ENCODE measurements around the gene MKLN1. TPM values are rescaled to one million over a fixed set of nuclear protein-coding genes. Genes with fewer than 3 reads are reported as not detected.

MKLN1 gene
- total RNA-seq, 1 experiment from 2014 or later: 48.5 TPM

DNA sequence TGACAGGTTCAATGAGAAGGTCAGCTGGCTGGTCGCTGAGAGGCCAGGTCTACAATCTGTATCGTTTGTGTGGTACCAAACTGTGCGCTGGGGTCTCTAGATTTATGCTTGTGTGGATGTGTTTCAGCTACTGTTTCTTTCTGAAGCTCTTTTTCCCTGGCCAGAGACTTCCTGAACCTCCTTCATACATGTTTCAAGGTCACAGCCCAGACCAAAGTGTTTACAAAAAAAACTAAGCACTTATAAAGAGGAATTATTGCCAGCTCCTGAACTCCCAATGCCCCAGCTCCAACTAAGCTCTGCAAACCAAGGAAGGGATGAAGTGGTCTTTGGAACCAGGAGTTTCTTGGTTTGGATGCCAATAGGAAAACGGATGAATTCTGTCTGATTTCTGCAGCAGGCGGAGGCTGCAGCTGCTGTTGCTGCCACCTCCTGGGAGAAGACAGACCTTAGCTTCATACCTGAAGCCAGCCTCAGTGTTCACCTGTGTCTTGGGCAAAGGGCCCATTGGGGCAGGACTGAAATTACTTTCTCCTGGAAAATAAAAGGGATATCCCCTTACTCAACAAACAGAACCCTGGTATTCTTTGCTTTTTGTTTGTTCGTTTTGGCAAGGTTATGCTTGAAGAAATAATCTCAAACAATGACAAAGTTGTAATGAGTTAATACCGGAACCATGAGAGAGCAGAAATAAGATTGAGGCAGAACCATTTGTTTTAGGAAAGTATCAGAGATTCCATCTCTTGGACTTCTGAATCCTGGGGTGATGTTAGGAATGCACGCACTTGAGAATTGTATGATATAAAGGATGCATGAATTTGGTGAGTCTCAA lies 24.6 kb upstream of the MKLN1 start:
- H3K4me2 ChIP-seq (ENCODE audit: low read length): no peak overlapping the region
- POLR2A ChIA-PET: no interaction called here
- no peaks in the 10 kb centered on the region for H4K20me1 ChIP-seq (ENCODE audit: insufficient read depth)
- H3K79me2 ChIP-seq (ENCODE audit: insufficient read depth, low read length): no peaks in the 10 kb centered on the region
- H3K4me1 ChIP-seq (ENCODE audit: control insufficient read depth in 1 of 2, insufficient read depth in 2 of 2, low read length in 2 of 2): peaks cover 0 to 8% of the 10 kb centered on the region in 2 experiments; a peak in 1 of 4 replicates
- no peaks in the 10 kb centered on the region for H3K9me2 ChIP-seq (ENCODE audit: insufficient read depth)
- RAD21 ChIA-PET (ENCODE audit: low non-redundant PET in 1 of 2, low total read pairs in 2 of 2, uncharacterized antibody in 2 of 2, unreplicated experiment in 2 of 2): interaction anchor here in 1 of 2 experiments (1.4 kb wide), 1 partner anchor 235 kb away, joined by 3 read pairs; no protein-coding TSS in a partner anchor
- no peak overlapping the region for H2AFZ ChIP-seq (ENCODE audit: low read depth, low read length, poor library complexity, severe bottlenecking)
- TF ChIP-seq, protein P1, sequence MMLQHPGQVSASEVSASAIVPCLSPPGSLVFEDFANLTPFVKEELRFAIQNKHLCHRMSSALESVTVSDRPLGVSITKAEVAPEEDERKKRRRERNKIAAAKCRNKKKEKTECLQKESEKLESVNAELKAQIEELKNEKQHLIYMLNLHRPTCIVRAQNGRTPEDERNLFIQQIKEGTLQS (IDR thresholded peaks at IDR 0.05): no peak
- TF ChIP-seq, protein P2, sequence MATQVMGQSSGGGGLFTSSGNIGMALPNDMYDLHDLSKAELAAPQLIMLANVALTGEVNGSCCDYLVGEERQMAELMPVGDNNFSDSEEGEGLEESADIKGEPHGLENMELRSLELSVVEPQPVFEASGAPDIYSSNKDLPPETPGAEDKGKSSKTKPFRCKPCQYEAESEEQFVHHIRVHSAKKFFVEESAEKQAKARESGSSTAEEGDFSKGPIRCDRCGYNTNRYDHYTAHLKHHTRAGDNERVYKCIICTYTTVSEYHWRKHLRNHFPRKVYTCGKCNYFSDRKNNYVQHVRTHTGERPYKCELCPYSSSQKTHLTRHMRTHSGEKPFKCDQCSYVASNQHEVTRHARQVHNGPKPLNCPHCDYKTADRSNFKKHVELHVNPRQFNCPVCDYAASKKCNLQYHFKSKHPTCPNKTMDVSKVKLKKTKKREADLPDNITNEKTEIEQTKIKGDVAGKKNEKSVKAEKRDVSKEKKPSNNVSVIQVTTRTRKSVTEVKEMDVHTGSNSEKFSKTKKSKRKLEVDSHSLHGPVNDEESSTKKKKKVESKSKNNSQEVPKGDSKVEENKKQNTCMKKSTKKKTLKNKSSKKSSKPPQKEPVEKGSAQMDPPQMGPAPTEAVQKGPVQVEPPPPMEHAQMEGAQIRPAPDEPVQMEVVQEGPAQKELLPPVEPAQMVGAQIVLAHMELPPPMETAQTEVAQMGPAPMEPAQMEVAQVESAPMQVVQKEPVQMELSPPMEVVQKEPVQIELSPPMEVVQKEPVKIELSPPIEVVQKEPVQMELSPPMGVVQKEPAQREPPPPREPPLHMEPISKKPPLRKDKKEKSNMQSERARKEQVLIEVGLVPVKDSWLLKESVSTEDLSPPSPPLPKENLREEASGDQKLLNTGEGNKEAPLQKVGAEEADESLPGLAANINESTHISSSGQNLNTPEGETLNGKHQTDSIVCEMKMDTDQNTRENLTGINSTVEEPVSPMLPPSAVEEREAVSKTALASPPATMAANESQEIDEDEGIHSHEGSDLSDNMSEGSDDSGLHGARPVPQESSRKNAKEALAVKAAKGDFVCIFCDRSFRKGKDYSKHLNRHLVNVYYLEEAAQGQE (IDR thresholded peaks at IDR 0.05; ENCODE audit: low read depth): no peak
- TF ChIP-seq ZFX (IDR thresholded peaks at IDR 0.05): no peak
- no peak for TF ChIP-seq SRF (IDR thresholded peaks at IDR 0.05; ENCODE audit: low read depth)
- TF ChIP-seq ELF1 (IDR thresholded peaks at IDR 0.05; ENCODE audit: borderline replicate concordance, low read depth): no peak
- TF ChIP-seq POLR2AphosphoS5 (IDR thresholded peaks at IDR 0.05; ENCODE audit: low read depth, low read length): no peak
- TF ChIP-seq RAD21 (IDR thresholded peaks at IDR 0.05; ENCODE audit: low read depth): peak; percentile 94
- TF ChIP-seq ZNF274 (IDR thresholded peaks at IDR 0.05; ENCODE audit: low read depth, low read length): no peak
- TF ChIP-seq, protein P3, sequence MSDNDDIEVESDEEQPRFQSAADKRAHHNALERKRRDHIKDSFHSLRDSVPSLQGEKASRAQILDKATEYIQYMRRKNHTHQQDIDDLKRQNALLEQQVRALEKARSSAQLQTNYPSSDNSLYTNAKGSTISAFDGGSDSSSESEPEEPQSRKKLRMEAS (IDR thresholded peaks at IDR 0.05): no peak
- no peak for TF ChIP-seq TCF7L2 (IDR thresholded peaks at IDR 0.05; ENCODE audit: borderline replicate concordance, extremely low read depth, insufficient read depth, insufficient read length)
- no peak for TF ChIP-seq SIN3A (IDR thresholded peaks at IDR 0.05; ENCODE audit: low read depth)
- no peak for TF ChIP-seq EGR1 (IDR thresholded peaks at IDR 0.05; ENCODE audit: low read depth)
- no peak for TF ChIP-seq JUND (IDR thresholded peaks at IDR 0.05)
- TF ChIP-seq CEBPB (IDR thresholded peaks at IDR 0.05; ENCODE audit: low read depth): no peak
- no peak for TF ChIP-seq CBX3 (IDR thresholded peaks at IDR 0.05; ENCODE audit: low read depth)
- no peak for TF ChIP-seq POLR2A (IDR thresholded peaks at IDR 0.05; ENCODE audit: borderline replicate concordance, extremely low read depth, insufficient read depth, insufficient read length)
- TF ChIP-seq, protein P4, sequence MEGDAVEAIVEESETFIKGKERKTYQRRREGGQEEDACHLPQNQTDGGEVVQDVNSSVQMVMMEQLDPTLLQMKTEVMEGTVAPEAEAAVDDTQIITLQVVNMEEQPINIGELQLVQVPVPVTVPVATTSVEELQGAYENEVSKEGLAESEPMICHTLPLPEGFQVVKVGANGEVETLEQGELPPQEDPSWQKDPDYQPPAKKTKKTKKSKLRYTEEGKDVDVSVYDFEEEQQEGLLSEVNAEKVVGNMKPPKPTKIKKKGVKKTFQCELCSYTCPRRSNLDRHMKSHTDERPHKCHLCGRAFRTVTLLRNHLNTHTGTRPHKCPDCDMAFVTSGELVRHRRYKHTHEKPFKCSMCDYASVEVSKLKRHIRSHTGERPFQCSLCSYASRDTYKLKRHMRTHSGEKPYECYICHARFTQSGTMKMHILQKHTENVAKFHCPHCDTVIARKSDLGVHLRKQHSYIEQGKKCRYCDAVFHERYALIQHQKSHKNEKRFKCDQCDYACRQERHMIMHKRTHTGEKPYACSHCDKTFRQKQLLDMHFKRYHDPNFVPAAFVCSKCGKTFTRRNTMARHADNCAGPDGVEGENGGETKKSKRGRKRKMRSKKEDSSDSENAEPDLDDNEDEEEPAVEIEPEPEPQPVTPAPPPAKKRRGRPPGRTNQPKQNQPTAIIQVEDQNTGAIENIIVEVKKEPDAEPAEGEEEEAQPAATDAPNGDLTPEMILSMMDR (IDR thresholded peaks at IDR 0.05 in 2 of 3, conservative IDR thresholded peaks at IDR 0.05 in 1 of 3; ENCODE audit: borderline replicate concordance in 1 of 3, insufficient read depth in 1 of 3, low read depth in 2 of 3, low read length in 2 of 3): peak; percentile 69 to 74 (median 72); a peak in 5 of 6 replicates
- no peak for TF ChIP-seq FOSL1 (IDR thresholded peaks at IDR 0.05; ENCODE audit: low read depth)
- DNase-seq (ENCODE audit: low read depth, low spot score) (peak; percentile 39), ATAC-seq (peak; percentile 94)
- H3K9me3 ChIP-seq (ENCODE audit: control insufficient read depth in 1 of 2, insufficient read depth in 1 of 2, low read depth in 1 of 2, low read length in 2 of 2): no peaks in the 10 kb centered on the region; a peak in 1 of 4 replicates
- H3K27ac ChIP-seq (ENCODE audit: low read depth, low read length): no peak overlapping the region
- no peak overlapping the region for H3K9ac ChIP-seq (ENCODE audit: low read length)
- no peaks in the 10 kb centered on the region for H3K27me3 ChIP-seq (ENCODE audit: insufficient read depth, low read length)
- H3K4me3 ChIP-seq (replicated peaks in 1 of 2; ENCODE audit: low read depth in 1 of 2, low read length in 2 of 2): no peak overlapping the region
- CTCF ChIA-PET: interaction anchor here (0.6 to 1.5 kb wide), 12 partner anchors 10 to 399 kb away, joined by 3 to 13 read pairs (median 3); no protein-coding TSS in a partner anchor
- H3K36me3 ChIP-seq (ENCODE audit: control insufficient read depth in 1 of 2, insufficient read depth in 2 of 2, low read length in 2 of 2): no peaks in the 10 kb centered on the region
- intact Hi-C loops (cut with micrococcal nuclease): loop anchor here (1.0 to 2.0 kb wide), 2 partner anchors 196 to 234 kb away; no protein-coding TSS in a partner anchor
- no TSS peak for BruUV-seq (replicated peaks)

All from HCT116 (cell line).